ENCODE data around the gene PRICKLE3.
"Not testable (repeated sequence)": the region's sequence is repeated elsewhere in the genome, so short reads cannot be mapped to it uniquely, and the experiment has no call there.

DNA sequence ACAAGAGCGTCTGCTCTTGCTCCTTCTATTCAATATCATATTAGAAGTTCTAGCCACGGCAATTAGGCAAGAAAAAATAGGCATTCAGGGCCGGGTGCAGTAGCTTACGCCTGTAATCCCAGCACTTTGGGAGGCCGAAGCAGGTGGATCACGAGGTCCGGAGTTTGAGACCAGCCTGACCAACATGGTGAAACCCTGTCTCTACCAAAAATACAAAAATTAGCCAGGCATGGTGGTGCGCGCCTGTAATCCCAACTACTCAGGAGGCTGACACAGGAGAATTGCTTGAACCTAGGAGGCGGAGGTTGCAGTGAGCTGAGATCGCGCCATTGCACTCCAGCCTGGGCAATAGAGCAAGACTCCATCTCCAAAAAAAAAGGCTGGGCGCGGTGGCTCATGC, 36.9 kb downstream of the PRICKLE3 start:
- TF ChIP-seq, protein P1, sequence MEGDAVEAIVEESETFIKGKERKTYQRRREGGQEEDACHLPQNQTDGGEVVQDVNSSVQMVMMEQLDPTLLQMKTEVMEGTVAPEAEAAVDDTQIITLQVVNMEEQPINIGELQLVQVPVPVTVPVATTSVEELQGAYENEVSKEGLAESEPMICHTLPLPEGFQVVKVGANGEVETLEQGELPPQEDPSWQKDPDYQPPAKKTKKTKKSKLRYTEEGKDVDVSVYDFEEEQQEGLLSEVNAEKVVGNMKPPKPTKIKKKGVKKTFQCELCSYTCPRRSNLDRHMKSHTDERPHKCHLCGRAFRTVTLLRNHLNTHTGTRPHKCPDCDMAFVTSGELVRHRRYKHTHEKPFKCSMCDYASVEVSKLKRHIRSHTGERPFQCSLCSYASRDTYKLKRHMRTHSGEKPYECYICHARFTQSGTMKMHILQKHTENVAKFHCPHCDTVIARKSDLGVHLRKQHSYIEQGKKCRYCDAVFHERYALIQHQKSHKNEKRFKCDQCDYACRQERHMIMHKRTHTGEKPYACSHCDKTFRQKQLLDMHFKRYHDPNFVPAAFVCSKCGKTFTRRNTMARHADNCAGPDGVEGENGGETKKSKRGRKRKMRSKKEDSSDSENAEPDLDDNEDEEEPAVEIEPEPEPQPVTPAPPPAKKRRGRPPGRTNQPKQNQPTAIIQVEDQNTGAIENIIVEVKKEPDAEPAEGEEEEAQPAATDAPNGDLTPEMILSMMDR (IDR thresholded peaks at IDR 0.05; ENCODE audit: low read depth, low read length), result not testable (repeated sequence)
- TF ChIP-seq EZH2phosphoT487 (IDR thresholded peaks at IDR 0.05; ENCODE audit: low read depth), result not testable (repeated sequence)

Data from OCI-LY3 (cell line).